ENCODE results near the gene MBNL1. TPM values are rescaled to one million over a fixed set of nuclear protein-coding genes. Genes with fewer than 3 reads are reported as not detected.
"Not testable (repeated sequence)": the region's sequence is repeated elsewhere in the genome, so short reads cannot be mapped to it uniquely, and the experiment has no call there.

The MBNL1 gene
- total RNA-seq, 4 donors from 2014 or later = 346 to 530 (median 397) TPM

GRCh38 chr3:152434142-152434541, 165.4 kb downstream of the MBNL1 start:
- DNase-seq (ENCODE audit: low spot score) (no peak), ATAC-seq (ENCODE audit: low FRiP score) (no peak)
- no peak for TF ChIP-seq CTCF (IDR thresholded peaks at IDR 0.05)

- DNase-seq (ENCODE audit: low spot score); ATAC-seq (ENCODE audit: low FRiP score): not testable (repeated sequence)
Measured at GRCh38 chr3:152435210-152435609, 166.5 kb downstream of the MBNL1 start.

GRCh38 chr3:152436707-152437590, 168.2 kb downstream of the MBNL1 start:
- no peak for TF ChIP-seq CTCF (IDR thresholded peaks at IDR 0.05)
- no peak for ATAC-seq (ENCODE audit: low FRiP score)
- no peak for DNase-seq (ENCODE audit: low spot score)

GRCh38 chr3:152438181-152438580, 169.5 kb downstream of the MBNL1 start:
- no peak for TF ChIP-seq CTCF (IDR thresholded peaks at IDR 0.05)
- ATAC-seq (ENCODE audit: low FRiP score) = no peak

GRCh38 chr3:152438706-152439105, 170.0 kb downstream of the MBNL1 start:
- TF ChIP-seq CTCF (IDR thresholded peaks at IDR 0.05) = no peak
- no peak for ATAC-seq (ENCODE audit: low FRiP score)
- no peak for DNase-seq (ENCODE audit: low spot score)

More at GRCh38 chr3:152438181-152438580, 169.5 kb downstream of the MBNL1 start:
- no peak for DNase-seq (ENCODE audit: low spot score)

GRCh38 chr3:152440243-152440642, 171.5 kb downstream of the MBNL1 start:
- DNase-seq (ENCODE audit: low spot score); ATAC-seq (ENCODE audit: low FRiP score): not testable (repeated sequence)

GRCh38 chr3:152443212-152444023, 174.7 kb downstream of the MBNL1 start:
- TF ChIP-seq CTCF (IDR thresholded peaks at IDR 0.05) = no peak
- DNase-seq (ENCODE audit: low spot score) (no peak), ATAC-seq (ENCODE audit: low FRiP score) (no peak)
